MM.1S (cell line): Measurements from ENCODE around the gene KCNMA1.
A peak's percentile ranks its signal among the peaks of the same experiment; 100 is the strongest.

Experiments used
- DNase-seq: peaks from one replicate; pipeline ENCODE4 v3.0.0-alpha.2; 2015
- H2AFZ ChIP-seq: fragments of 300-600 bp; sonication (generic); 2 replicates; pipeline ENCODE4 v1.6.0; 2016; ENCODE audit warnings: antibody characterized with exemption, low read length
- H3F3A ChIP-seq: fragments of 300-600 bp; sonication (generic); 2 replicates; pipeline ENCODE4 v1.6.1; 2016; ENCODE audit warnings: mild to moderate bottlenecking, antibody characterized with exemption, low read length, moderate library complexity, mixed read lengths; ENCODE audit not compliant: insufficient read depth
- H3K27ac ChIP-seq: fragments of 300-600 bp; sonication (generic); 2 replicates; pipeline ENCODE4 v1.5.1; 2016; ENCODE audit warnings: mild to moderate bottlenecking, low read length
- H3K27me3 ChIP-seq: fragments of 300-600 bp; sonication (generic); replicated peaks from 2 replicates; pipeline ENCODE4 v1.6.0; 2016; ENCODE audit warnings: low read length; ENCODE audit not compliant: insufficient read depth
- H3K36me3 ChIP-seq: fragments of 300-600 bp; sonication (generic); replicated peaks from 2 replicates; pipeline ENCODE4 v1.6.1; 2016; ENCODE audit warnings: mild to moderate bottlenecking, low read length, mixed read lengths; ENCODE audit not compliant: insufficient read depth
- H3K4me1 ChIP-seq: fragments of 300-600 bp; sonication (generic); 2 replicates; pipeline ENCODE4 v1.6.1; 2016; ENCODE audit warnings: low read length, mixed read lengths
- H3K4me2 ChIP-seq: fragments of 300-600 bp; sonication (generic); 2 replicates; pipeline ENCODE4 v1.6.0; 2016; ENCODE audit warnings: low read depth, low read length
- H3K4me3 ChIP-seq: fragments of 300-600 bp; sonication (generic); 2 replicates; pipeline ENCODE4 v1.5.1; 2016; ENCODE audit warnings: low read length, mixed read lengths
- H3K79me2 ChIP-seq: fragments of 300-600 bp; sonication (generic); 2 replicates; pipeline ENCODE4 v1.6.1; 2016; ENCODE audit warnings: mixed run types, low read length, mixed read lengths
- H3K9ac ChIP-seq: fragments of 300-600 bp; sonication (generic); 2 replicates; pipeline ENCODE4 v1.6.1; 2016; ENCODE audit warnings: low read length, mixed read lengths
- H3K9me2 ChIP-seq: fragments of 300-600 bp; sonication (generic); replicated peaks from 2 replicates; pipeline ENCODE4 v1.6.1; 2016; ENCODE audit warnings: mild to moderate bottlenecking, low read length, mixed read lengths; ENCODE audit not compliant: insufficient read depth
- H3K9me3 ChIP-seq: fragments of 300-600 bp; sonication (generic); replicated peaks from 2 replicates; pipeline ENCODE4 v1.6.1; 2016; ENCODE audit warnings: mild to moderate bottlenecking, low read length, mixed read lengths; ENCODE audit not compliant: insufficient read depth
- H4K20me1 ChIP-seq: fragments of 300-600 bp; sonication (generic); 2 replicates; pipeline ENCODE4 v1.6.1; 2016; ENCODE audit warnings: mild to moderate bottlenecking, low read length, moderate library complexity, mixed read lengths; ENCODE audit not compliant: insufficient read depth
- CTCF ChIP-seq: fragments of 300-600 bp; sonication (generic); IDR thresholded peaks from 2 replicates; pipeline ENCODE4 v1.5.1; 2016; ENCODE audit warnings: antibody characterized with exemption, low read length, mixed read lengths
- EZH2 ChIP-seq: fragments of 300-600 bp; sonication (generic); optimal IDR thresholded peaks from 2 replicates; pipeline ENCODE3; 2017; ENCODE audit warnings: low read depth, mild to moderate bottlenecking, antibody characterized with exemption, low read length, mixed read lengths
- EZH2phosphoT487 ChIP-seq: fragments of 300-600 bp; sonication (generic); IDR thresholded peaks from 2 replicates; pipeline ENCODE4 v1.6.1; 2018; ENCODE audit warnings: antibody characterized with exemption, low read length

The KCNMA1 gene

GRCh38 chr10:77626266-77626935, 11.2 kb downstream of the KCNMA1 start:
- Histone ChIP-seq H4K20me1 (no peaks in the 10 kb centered on the region), H3K36me3 (no peaks in the 10 kb centered on the region), H3K79me2 (no peaks in the 10 kb centered on the region), H3K4me3 (no peak overlapping the region), H3K27me3 (no peaks in the 10 kb centered on the region), H2AFZ (no peak overlapping the region), H3F3A (peaks cover 25% of the 10 kb centered on the region), H3K4me2 (no peak overlapping the region), H3K9me2 (no peaks in the 10 kb centered on the region), H3K9me3 (no peaks in the 10 kb centered on the region), H3K4me1 (peaks cover 30% of the 10 kb centered on the region), H3K27ac (no peak overlapping the region), H3K9ac (no peak overlapping the region)
- no peak for TF ChIP-seq EZH2phosphoT487
- TF ChIP-seq CTCF = no peak
- no peak for TF ChIP-seq EZH2
- no peak for DNase-seq

- Histone ChIP-seq H3K4me2 (peak overlapping the region; percentile 9), H2AFZ (no peak overlapping the region), H3K9ac (no peak overlapping the region), H3K4me1 (peaks cover 30% of the 10 kb centered on the region), H3K9me2 (no peaks in the 10 kb centered on the region), H3K27me3 (no peaks in the 10 kb centered on the region), H3K36me3 (no peaks in the 10 kb centered on the region), H4K20me1 (no peaks in the 10 kb centered on the region), H3K27ac (peak overlapping the region; percentile 0; the same call in 1 of the 2 replicates), H3F3A (peaks cover 25% of the 10 kb centered on the region), H3K79me2 (no peaks in the 10 kb centered on the region), H3K9me3 (no peaks in the 10 kb centered on the region), H3K4me3 (no peak overlapping the region)
- DNase-seq = peak; percentile 67
- TF ChIP-seq CTCF (no peak), EZH2 (no peak), EZH2phosphoT487 (no peak)
Observed at GRCh38 chr10:77625379-77625778, 12.2 kb downstream of the KCNMA1 start.

- Histone ChIP-seq H3K4me3 (peak overlapping the region; percentile 37; the same call in 1 of the 2 replicates), H3K9ac (no peak overlapping the region; the same call in 1 of the 2 replicates), H3F3A (peaks cover 25% of the 10 kb centered on the region), H3K79me2 (no peaks in the 10 kb centered on the region), H2AFZ (no peak overlapping the region), H3K9me2 (no peaks in the 10 kb centered on the region), H3K9me3 (no peaks in the 10 kb centered on the region), H3K36me3 (no peaks in the 10 kb centered on the region), H3K4me2 (peak overlapping the region; percentile 75), H3K27me3 (no peaks in the 10 kb centered on the region), H3K27ac (peak overlapping the region; percentile 52; the same call in 1 of the 2 replicates), H4K20me1 (no peaks in the 10 kb centered on the region), H3K4me1 (peaks cover 30% of the 10 kb centered on the region)
- TF ChIP-seq EZH2phosphoT487 (no peak), CTCF (no peak), EZH2 (no peak)
- DNase-seq = peak; percentile 42
Observed at GRCh38 chr10:77622889-77623291, 14.7 kb downstream of the KCNMA1 start.
